Loucy (cell line): Measurements from ENCODE around the gene S100A12.

Experiments used
- EZH2phosphoT487 ChIP-seq: fragments of 200-600 bp; IDR thresholded peaks from 2 replicates; pipeline ENCODE4 v1.6.1; 2018; ENCODE audit warnings: antibody characterized with exemption, mild to moderate bottlenecking, moderate library complexity, borderline replicate concordance
- TF ChIP-seq, protein P1 (sequence below): fragments of 200-600 bp; sonication (generic); conservative IDR thresholded peaks from 2 replicates; pipeline ENCODE4 v1.5.1; 2014; ENCODE audit warnings: mild to moderate bottlenecking, antibody characterized with exemption, low read length

DNA sequence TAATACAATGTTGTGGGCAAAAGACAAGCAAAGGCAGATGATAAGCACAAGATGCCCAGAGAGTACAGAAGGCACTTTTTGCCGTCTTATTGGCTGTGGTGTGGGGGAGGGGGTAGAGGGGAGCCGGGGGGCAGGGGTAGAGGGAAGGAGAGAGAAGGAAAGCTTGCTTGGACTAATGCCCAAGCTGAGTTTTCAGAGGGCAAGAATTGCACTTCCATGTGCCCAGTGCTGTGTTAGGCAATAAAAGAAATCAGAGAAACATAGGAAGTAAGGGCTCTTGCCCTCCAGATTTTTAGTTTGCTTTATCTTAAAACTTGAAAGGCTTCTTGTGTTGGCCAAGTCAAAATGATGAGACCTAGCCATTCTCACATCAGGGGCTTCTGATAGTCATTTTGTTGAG lies 8.3 kb downstream of the S100A12 start:
- no peak for TF ChIP-seq EZH2phosphoT487
- TF ChIP-seq, protein P1, sequence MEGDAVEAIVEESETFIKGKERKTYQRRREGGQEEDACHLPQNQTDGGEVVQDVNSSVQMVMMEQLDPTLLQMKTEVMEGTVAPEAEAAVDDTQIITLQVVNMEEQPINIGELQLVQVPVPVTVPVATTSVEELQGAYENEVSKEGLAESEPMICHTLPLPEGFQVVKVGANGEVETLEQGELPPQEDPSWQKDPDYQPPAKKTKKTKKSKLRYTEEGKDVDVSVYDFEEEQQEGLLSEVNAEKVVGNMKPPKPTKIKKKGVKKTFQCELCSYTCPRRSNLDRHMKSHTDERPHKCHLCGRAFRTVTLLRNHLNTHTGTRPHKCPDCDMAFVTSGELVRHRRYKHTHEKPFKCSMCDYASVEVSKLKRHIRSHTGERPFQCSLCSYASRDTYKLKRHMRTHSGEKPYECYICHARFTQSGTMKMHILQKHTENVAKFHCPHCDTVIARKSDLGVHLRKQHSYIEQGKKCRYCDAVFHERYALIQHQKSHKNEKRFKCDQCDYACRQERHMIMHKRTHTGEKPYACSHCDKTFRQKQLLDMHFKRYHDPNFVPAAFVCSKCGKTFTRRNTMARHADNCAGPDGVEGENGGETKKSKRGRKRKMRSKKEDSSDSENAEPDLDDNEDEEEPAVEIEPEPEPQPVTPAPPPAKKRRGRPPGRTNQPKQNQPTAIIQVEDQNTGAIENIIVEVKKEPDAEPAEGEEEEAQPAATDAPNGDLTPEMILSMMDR = no peak
